Measurements from ENCODE around the gene SHC3.

The SHC3 gene

DNA sequence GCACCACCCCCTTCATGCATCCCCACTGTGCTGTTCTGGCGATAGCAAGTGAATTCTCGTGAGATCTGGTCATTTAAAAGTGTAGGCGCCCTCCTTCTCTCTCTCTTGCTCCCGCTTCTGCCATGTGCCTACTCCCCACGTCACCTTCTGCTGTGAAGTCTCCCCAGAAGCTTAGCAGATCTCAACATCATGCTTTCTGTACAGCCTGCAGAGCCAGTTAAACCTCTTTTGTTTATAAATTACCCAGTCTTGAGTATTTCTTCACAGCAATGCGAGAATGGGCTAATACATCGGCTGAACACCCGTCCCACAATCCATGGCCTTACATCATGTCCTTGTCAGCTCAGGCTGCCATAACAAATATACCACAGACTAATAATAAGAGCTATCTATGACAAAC is 17.4 kb downstream of the SHC3 start:
- H3K4me3 ChIP-seq (ENCODE audit: low read depth, low read length) = no peak overlapping the region
- TF ChIP-seq CTCF (IDR thresholded peaks at IDR 0.05; ENCODE audit: control insufficient read depth, extremely low read depth, insufficient read depth) = no peak
- DNase-seq (ENCODE audit: low read depth) = no peak

DNA sequence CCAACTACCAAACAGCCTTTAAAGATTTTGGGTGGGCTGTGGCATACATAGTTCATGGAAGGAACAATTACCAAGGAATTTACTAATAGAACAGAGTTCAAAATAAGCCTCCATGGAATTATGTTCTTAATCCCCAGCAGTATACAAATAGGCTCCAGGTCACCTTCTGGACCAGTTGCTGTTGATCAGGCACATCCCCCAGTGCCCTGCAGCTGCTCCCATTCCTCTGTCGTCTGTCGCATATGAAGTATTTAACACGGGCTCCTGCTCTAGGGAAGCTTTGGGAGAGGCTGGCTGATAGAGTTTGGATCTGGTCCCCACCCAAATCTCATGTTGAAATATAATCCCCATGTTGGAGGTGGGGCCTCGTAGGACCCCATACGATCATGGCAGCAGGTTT is 17.8 kb downstream of the SHC3 start:
- no peak for DNase-seq (ENCODE audit: low read depth)
- TF ChIP-seq CTCF (IDR thresholded peaks at IDR 0.05; ENCODE audit: control insufficient read depth, extremely low read depth, insufficient read depth) = no peak
- no peak overlapping the region for H3K4me3 ChIP-seq (ENCODE audit: low read depth, low read length)

DNA sequence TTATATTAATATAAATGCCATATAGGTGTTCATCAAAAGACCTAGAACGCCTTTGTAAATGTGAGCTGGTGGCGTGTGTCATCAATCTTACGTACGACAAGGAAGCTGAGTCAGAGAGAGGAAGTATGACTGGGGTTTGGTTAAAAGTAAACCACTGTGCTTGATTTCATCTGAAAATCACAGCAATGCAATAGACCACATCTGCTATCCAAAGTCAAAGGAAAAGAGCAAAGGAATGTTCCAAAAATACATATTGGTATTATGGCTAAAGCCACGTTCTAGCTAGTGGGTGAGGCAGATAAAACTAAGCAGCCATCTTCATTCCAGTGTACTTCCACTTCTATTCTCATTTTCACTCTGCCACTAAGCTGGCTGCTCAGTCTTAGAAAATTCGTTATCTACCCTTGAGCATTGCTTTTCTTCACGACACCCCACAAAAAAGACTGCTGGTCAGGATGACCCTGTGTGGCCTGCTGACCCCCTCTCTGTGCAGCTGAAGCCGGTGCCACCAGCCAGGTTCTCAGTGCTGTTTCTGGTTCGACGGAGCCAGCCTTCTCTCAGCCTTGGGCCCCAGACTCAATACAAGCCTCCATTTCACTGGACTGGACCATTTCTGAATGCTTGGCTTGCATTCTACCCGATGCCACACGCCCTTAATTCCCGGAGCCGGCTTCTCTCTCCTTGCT is 23.8 kb downstream of the SHC3 start:
- H3K4me3 ChIP-seq (ENCODE audit: low read depth, low read length) = no peak overlapping the region
- TF ChIP-seq CTCF (IDR thresholded peaks at IDR 0.05; ENCODE audit: control insufficient read depth, extremely low read depth, insufficient read depth) = no peak
- no peak for DNase-seq (ENCODE audit: low read depth)

DNA sequence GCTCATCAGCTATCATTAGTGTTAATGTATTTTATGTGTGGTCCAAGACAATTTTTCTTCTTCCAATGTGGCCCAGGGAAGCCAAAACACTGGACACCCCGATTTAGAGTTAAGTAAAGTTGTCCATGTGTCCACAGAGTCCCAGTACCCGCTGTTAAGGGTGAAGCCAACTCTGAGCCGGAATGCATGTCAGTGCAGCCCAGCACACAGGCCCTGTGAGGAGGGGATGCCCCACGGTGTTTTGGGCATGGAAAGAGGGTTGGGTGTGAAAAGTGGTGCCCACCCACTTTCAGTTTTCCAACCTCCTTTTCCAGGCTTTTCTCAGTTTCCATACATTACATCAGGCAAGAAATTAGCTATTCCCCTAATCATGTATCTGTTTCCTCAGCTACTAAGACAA is 24.4 kb downstream of the SHC3 start:
- no peak for TF ChIP-seq CTCF (IDR thresholded peaks at IDR 0.05; ENCODE audit: control insufficient read depth, extremely low read depth, insufficient read depth)
- no peak overlapping the region for H3K4me3 ChIP-seq (ENCODE audit: low read depth, low read length)
- DNase-seq (ENCODE audit: low read depth) = no peak

- no peak overlapping the region for H3K4me3 ChIP-seq (ENCODE audit: low read depth, low read length)
- no peak for DNase-seq (ENCODE audit: low read depth)
- TF ChIP-seq CTCF (IDR thresholded peaks at IDR 0.05; ENCODE audit: control insufficient read depth, extremely low read depth, insufficient read depth) = no peak
These were observed 25.2 kb downstream of the SHC3 start for GRCh38 chr9:89153232-89154017.

GRCh38 chr9:89149726-89150125 is 28.9 kb downstream of the SHC3 start:
- no peak for TF ChIP-seq CTCF (IDR thresholded peaks at IDR 0.05; ENCODE audit: control insufficient read depth, extremely low read depth, insufficient read depth)
- H3K4me3 ChIP-seq (ENCODE audit: low read depth, low read length) = no peak overlapping the region
- no peak for DNase-seq (ENCODE audit: low read depth)

Measured in LNCaP clone FGC (cell line).